Neutrophil (primary cell): ENCODE data around the gene COL1A1.

ENCODE experiments used
- H3K27ac ChIP-seq: fragments of 200-600 bp; sonication (generic); 2 replicates; pipeline ENCODE4 v1.5.1; 2016; ENCODE audit warnings: mild to moderate bottlenecking, moderate library complexity
- H3K27me3 ChIP-seq: fragments of 200-600 bp; sonication (generic); 2 replicates; pipeline ENCODE4 v1.6.0; 2016; ENCODE audit warnings: mild to moderate bottlenecking
- H3K36me3 ChIP-seq: fragments of 200-600 bp; sonication (generic); 2 replicates; pipeline ENCODE4 v1.5.1; 2017
- H3K4me1 ChIP-seq, 2 experiments: fragments of 200-600 bp in 1 of 2; sonication (generic) in 1 of 2; 1 replicate in 1 of 2; 2 replicates in 1 of 2; pipeline versions ENCODE4 v1.5.1 to v1.6.1; 2013 to 2016; ENCODE audit warnings: low read depth in 1 of 2, low read length in 1 of 2, mild to moderate bottlenecking in 1 of 2, moderate library complexity in 1 of 2; ENCODE audit not compliant: control insufficient read depth in 1 of 2, insufficient read depth in 1 of 2
- H3K4me3 ChIP-seq, 2 experiments: fragments of 200-600 bp in 1 of 2; sonication (generic) in 1 of 2; 1 replicate in 1 of 2; 2 replicates in 1 of 2; pipeline ENCODE4 v1.5.1; 2013 to 2016; ENCODE audit warnings: low read depth in 1 of 2, low read length in 1 of 2, mild to moderate bottlenecking in 1 of 2, moderate library complexity in 1 of 2
- H3K9me3 ChIP-seq: fragments of 200-600 bp; sonication (generic); 2 replicates; pipeline ENCODE4 v1.5.1; 2016
- CTCF ChIP-seq: fragments of 200-600 bp; sonication (generic); IDR thresholded peaks from 2 replicates; pipeline ENCODE4 v1.5.1; 2016; ENCODE audit warnings: antibody characterized with exemption

The COL1A1 gene

GRCh38 chr17:50177476-50177875, 24.0 kb downstream of the COL1A1 start:
- no peak overlapping the region for H3K27ac ChIP-seq
- no peak for TF ChIP-seq CTCF
- H3K9me3 ChIP-seq: no peaks in the 10 kb centered on the region
- no peak overlapping the region for H3K4me3 ChIP-seq
- H3K36me3 ChIP-seq: no peaks in the 10 kb centered on the region
- no peaks in the 10 kb centered on the region for H3K27me3 ChIP-seq
- peaks cover 26% of the 10 kb centered on the region in 2 experiments for H3K4me1 ChIP-seq

GRCh38 chr17:50176559-50177357, 24.7 kb downstream of the COL1A1 start:
- Histone ChIP-seq H3K9me3 (no peaks in the 10 kb centered on the region), H3K27ac (no peak overlapping the region), H3K4me1 (peaks cover 19% of the 10 kb centered on the region in 2 experiments), H3K27me3 (no peaks in the 10 kb centered on the region), H3K4me3 (no peak overlapping the region), H3K36me3 (no peaks in the 10 kb centered on the region)
- TF ChIP-seq CTCF: no peak

GRCh38 chr17:50175035-50175807, 26.2 kb downstream of the COL1A1 start:
- Histone ChIP-seq H3K4me1 (peaks cover 10 to 13% of the 10 kb centered on the region in 2 experiments), H3K9me3 (no peaks in the 10 kb centered on the region), H3K36me3 (no peaks in the 10 kb centered on the region), H3K4me3 (no peak overlapping the region), H3K27ac (no peak overlapping the region), H3K27me3 (no peaks in the 10 kb centered on the region)
- no peak for TF ChIP-seq CTCF

- Histone ChIP-seq H3K27ac (no peak overlapping the region), H3K4me3 (no peak overlapping the region)
- TF ChIP-seq CTCF: no peak
Measured at GRCh38 chr17:50174444-50174843, 27.0 kb downstream of the COL1A1 start.

GRCh38 chr17:50173335-50173941, 28.0 kb downstream of the COL1A1 start:
- Histone ChIP-seq H3K36me3 (no peaks in the 10 kb centered on the region), H3K9me3 (no peaks in the 10 kb centered on the region), H3K27me3 (no peaks in the 10 kb centered on the region), H3K4me1 (peaks cover 16 to 19% of the 10 kb centered on the region in 2 experiments), H3K27ac (no peak overlapping the region), H3K4me3 (no peak overlapping the region)
- no peak for TF ChIP-seq CTCF

More at GRCh38 chr17:50174444-50174843, 27.0 kb downstream of the COL1A1 start:
- H3K27me3 ChIP-seq: no peaks in the 10 kb centered on the region
- H3K9me3 ChIP-seq: no peaks in the 10 kb centered on the region
- H3K36me3 ChIP-seq: no peaks in the 10 kb centered on the region
- H3K4me1 ChIP-seq: peaks cover 10 to 13% of the 10 kb centered on the region in 2 experiments
